ENCODE results near the gene CLDN5.

- no peak for TF ChIP-seq CTCF (IDR thresholded peaks at IDR 0.05)
- TF ChIP-seq POLR2A (IDR thresholded peaks at IDR 0.05): no peak
These were observed 50.6 kb downstream of the CLDN5 start for GRCh38 chr22:19473578-19473977.
